ENCODE measurements around the gene USP48. TPM values are rescaled to one million over a fixed set of nuclear protein-coding genes. Genes with fewer than 3 reads are reported as not detected.

USP48 gene
- polyA plus RNA-seq, 2 donors = 14.4 to 18.4 TPM

DNA sequence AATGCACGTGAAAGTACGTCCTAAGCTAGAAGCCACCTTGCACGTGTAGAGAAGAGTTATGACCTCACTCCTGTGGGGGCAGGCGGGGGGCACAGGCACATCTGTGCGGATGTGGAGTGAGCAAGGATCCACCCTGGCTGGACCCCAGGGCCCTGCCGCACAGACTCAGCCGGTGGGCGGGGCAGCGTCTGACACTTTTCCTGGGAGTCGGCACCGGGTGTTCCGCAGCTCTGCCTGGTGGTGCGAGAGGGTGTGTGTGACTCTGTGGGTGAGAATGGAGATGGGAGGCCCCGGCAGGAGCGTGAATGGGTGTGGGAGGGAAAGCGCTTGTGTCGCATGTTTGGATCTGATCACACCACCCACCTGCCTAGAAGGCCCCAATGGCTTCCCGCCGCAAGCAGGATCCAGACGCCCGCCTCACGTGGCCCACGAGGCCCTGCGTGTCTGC lies 143.3 kb downstream of the USP48 start:
- Histone ChIP-seq H3K4me1 (ENCODE audit: control insufficient read depth in 2 of 2, insufficient read depth in 2 of 2, low read length in 1 of 2) (peaks cover 0 to 11% of the 10 kb centered on the region in 2 donors), H3K4me3 (ENCODE audit: low read depth in 1 of 2, low read length in 2 of 2) (no peak overlapping the region), H3K9me3 (ENCODE audit: control insufficient read depth in 2 of 2, insufficient read depth in 1 of 2, low read depth in 1 of 2, low read length in 1 of 2) (no peaks in the 10 kb centered on the region), H3K27ac (ENCODE audit: low read depth in 2 of 2, low read length in 1 of 2) (peak overlapping the region; percentile 74 to 77), H3K36me3 (ENCODE audit: control insufficient read depth in 2 of 2, insufficient read depth in 2 of 2, low read length in 1 of 2) (no peaks in the 10 kb centered on the region), H3K27me3 (ENCODE audit: control insufficient read depth in 1 of 2, insufficient read depth in 2 of 2, low read length in 2 of 2) (no peaks in the 10 kb centered on the region)
- 39 to 44% methylated on average over 24 of the region's 24 CpGs for WGBS, 2 donors

DNA sequence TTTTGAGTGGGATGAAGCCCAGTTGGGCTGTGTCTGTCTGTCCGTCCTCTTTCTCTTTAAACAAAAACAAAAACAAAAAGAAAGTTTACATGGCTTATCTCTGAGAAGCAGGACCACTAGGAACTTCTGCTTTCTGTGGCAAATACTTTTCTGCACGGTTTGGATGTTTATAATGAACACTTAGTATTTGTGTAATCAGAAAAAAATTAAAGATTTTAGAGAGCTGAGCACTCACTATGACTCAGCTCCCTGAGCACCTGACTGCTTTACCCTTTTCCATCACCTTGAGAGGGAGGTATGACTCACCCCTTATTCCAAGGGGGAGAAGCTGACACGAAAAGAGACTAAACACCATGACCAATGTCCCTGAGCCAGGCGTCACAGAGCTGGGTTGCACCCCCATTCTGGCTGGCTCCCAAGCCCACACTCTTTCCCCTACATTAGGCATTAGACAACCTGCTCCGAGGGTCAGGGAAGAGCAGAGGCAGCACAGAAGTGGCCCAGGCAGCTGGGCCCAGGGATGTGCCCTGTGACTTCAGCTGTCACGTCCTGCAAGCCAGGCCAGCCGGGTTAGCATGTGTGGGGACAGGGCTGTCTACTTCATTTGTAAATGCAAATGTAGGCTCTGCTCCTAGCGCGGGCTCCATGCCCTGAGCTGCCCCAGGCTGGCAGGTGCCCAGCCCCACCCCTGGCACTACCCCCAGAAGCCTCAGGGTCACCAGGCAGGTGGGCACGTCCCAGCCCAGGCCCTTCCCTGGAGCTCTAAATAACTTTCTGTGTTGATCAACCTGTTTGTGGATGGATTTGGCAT lies 144.2 kb downstream of the USP48 start:
- Histone ChIP-seq H3K36me3 (ENCODE audit: control insufficient read depth in 2 of 2, insufficient read depth in 2 of 2, low read length in 1 of 2) (no peaks in the 10 kb centered on the region), H3K4me3 (ENCODE audit: low read depth in 1 of 2, low read length in 2 of 2) (no peak overlapping the region), H3K27me3 (ENCODE audit: control insufficient read depth in 1 of 2, insufficient read depth in 2 of 2, low read length in 2 of 2) (no peaks in the 10 kb centered on the region), H3K9me3 (ENCODE audit: control insufficient read depth in 2 of 2, insufficient read depth in 1 of 2, low read depth in 1 of 2, low read length in 1 of 2) (no peaks in the 10 kb centered on the region), H3K4me1 (ENCODE audit: control insufficient read depth in 2 of 2, insufficient read depth in 2 of 2, low read length in 1 of 2) (peaks cover 2 to 17% of the 10 kb centered on the region in 2 donors), H3K27ac (ENCODE audit: low read depth in 2 of 2, low read length in 1 of 2) (peak overlapping the region; percentile 74 to 77)
- WGBS, 2 donors = 16 to 28% methylated on average over 10 of the region's 10 CpGs

DNA sequence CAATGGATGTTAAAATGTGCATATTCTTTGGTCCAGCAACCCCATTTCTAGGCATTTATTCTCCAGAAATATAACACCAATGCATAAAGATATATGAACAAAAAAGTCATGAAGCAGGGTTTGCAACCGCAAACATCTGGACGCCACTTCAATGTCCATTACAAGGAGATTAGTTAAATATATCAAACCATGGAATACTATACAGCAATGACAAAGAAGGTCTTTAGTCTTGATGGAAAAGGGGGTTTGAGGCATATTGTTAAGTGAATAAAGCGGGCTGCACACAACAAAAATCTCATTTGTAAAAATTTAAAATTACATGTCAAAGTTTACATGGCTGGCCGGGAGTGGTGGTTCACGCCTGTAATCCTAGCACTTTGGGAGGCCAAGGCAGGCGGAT lies 145.4 kb downstream of the USP48 start:
- Histone ChIP-seq H3K27me3 (ENCODE audit: control insufficient read depth in 1 of 2, insufficient read depth in 2 of 2, low read length in 2 of 2) (no peaks in the 10 kb centered on the region), H3K9me3 (ENCODE audit: control insufficient read depth in 2 of 2, insufficient read depth in 1 of 2, low read depth in 1 of 2, low read length in 1 of 2) (no peaks in the 10 kb centered on the region), H3K4me1 (ENCODE audit: control insufficient read depth in 2 of 2, insufficient read depth in 2 of 2, low read length in 1 of 2) (peaks cover 2 to 17% of the 10 kb centered on the region in 2 donors), H3K27ac (ENCODE audit: low read depth in 2 of 2, low read length in 1 of 2) (no peak overlapping the region), H3K36me3 (ENCODE audit: control insufficient read depth in 2 of 2, insufficient read depth in 2 of 2, low read length in 1 of 2) (no peaks in the 10 kb centered on the region), H3K4me3 (ENCODE audit: low read depth in 1 of 2, low read length in 2 of 2) (no peak overlapping the region)
- WGBS, 2 donors = 93 to 94% methylated on average over 6 of the region's 6 CpGs

DNA sequence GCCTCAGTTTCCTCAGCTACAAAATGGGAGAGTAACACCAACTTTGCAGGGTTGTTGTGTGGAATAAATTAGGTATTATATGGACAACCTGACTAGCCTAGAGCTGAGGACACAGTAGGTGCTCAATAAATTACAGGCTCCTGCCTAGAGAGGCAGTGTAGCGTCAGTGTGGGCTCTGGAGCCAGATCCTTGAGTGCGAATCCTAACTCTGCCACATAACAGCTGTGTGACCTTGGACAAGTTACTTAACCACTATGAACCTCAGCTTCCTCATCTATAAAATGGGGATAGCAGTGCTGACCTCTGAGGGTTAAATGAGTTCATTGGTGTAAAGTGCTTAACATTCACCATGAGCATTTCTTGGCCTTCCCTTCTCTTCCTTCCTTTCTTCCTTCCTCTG lies 146.9 kb downstream of the USP48 start:
- no peak overlapping the region for H3K27ac ChIP-seq (ENCODE audit: low read depth in 2 of 2, low read length in 1 of 2)
- no peaks in the 10 kb centered on the region for H3K9me3 ChIP-seq (ENCODE audit: control insufficient read depth in 2 of 2, insufficient read depth in 1 of 2, low read depth in 1 of 2, low read length in 1 of 2)
- H3K4me3 ChIP-seq (ENCODE audit: low read depth in 1 of 2, low read length in 2 of 2) = no peak overlapping the region
- 94 to 95% methylated on average over 2 of the region's 2 CpGs for WGBS, 2 donors
- no peaks in the 10 kb centered on the region for H3K36me3 ChIP-seq (ENCODE audit: control insufficient read depth in 2 of 2, insufficient read depth in 2 of 2, low read length in 1 of 2)
- peaks cover 2 to 17% of the 10 kb centered on the region in 2 donors for H3K4me1 ChIP-seq (ENCODE audit: control insufficient read depth in 2 of 2, insufficient read depth in 2 of 2, low read length in 1 of 2)
- H3K27me3 ChIP-seq (ENCODE audit: control insufficient read depth in 1 of 2, insufficient read depth in 2 of 2, low read length in 2 of 2) = no peaks in the 10 kb centered on the region

DNA sequence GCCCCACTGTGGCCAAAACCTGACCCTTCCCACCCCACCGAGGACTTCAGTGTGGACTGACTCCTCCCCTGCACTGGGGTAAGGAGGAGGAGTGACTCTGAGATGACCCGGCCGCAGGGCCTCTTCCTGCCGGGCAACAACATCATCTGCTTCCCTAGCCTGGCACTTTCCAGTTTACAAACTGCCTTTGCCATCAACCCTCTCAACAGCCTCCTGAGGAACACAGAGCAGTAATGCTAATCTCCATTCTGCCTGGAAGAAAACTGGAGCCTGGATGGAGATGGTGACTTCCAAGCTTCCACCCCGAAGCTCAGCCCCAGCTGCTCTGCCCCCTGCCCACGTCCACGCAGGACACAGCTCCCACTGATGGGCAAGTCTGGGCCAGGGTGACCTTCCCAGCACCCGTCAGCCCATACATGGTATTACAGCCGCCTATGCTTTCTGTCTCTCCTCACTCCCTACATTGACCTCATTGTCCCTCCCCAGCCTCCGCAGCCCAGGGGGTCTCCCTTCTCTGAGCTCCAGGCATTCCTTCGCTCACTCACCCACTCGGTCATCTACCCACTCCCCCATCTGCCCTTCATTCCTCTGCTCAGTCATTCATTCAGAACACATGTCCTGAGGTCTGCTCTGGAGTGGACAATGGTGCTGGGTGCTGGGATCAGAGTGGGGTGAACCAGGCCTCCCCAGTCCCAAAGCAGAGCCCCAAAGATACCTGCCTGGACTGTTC lies 148.0 kb downstream of the USP48 start:
- peaks cover 2 to 17% of the 10 kb centered on the region in 2 donors for H3K4me1 ChIP-seq (ENCODE audit: control insufficient read depth in 2 of 2, insufficient read depth in 2 of 2, low read length in 1 of 2)
- no peaks in the 10 kb centered on the region for H3K27me3 ChIP-seq (ENCODE audit: control insufficient read depth in 1 of 2, insufficient read depth in 2 of 2, low read length in 2 of 2)
- no peaks in the 10 kb centered on the region for H3K9me3 ChIP-seq (ENCODE audit: control insufficient read depth in 2 of 2, insufficient read depth in 1 of 2, low read depth in 1 of 2, low read length in 1 of 2)
- WGBS, 2 donors = 72 to 74% methylated on average over 12 of the region's 12 CpGs
- H3K27ac ChIP-seq (ENCODE audit: low read depth in 2 of 2, low read length in 1 of 2) = no peak overlapping the region
- no peaks in the 10 kb centered on the region for H3K36me3 ChIP-seq (ENCODE audit: control insufficient read depth in 2 of 2, insufficient read depth in 2 of 2, low read length in 1 of 2)
- H3K4me3 ChIP-seq (ENCODE audit: low read depth in 1 of 2, low read length in 2 of 2) = no peak overlapping the region

DNA sequence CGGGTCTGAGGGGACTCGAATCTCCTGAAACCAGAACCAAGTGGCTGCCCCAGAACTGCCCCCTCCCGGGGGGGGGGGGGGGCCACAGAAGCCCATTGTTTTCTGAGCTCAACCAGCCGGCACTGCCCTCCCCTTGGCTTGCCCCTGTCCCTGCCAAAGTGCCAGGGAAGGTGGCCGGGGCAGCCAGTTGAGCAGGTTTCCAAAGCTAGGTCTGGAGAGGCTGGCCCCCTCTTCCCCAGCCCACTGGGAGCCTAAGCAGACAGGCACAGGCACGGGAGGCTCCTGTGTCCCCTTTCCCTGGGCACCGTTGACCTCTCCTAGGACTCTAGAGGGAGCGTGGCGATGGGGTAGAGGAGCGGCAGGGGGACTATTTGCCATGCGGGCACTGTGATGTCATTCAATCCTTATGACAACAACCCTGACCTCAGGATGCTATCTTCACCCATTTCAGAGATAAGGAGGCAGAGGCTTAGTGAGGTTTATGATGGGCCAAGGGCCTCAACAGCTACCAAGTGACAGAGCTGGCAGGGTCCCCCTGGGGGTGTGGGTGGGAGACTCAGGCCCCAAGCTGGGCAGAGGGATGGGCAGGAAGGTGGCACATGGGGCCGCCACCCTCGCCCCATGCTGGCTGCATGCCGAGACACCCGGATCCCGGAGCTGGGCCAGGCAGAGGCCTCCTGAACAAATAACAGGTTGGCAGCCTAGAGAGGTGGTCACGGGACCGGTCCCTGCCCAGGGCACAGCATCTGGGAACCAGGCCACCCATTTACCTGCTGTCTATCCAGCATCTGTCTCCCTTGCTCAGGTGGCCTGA lies 148.8 kb downstream of the USP48 start:
- Histone ChIP-seq H3K36me3 (ENCODE audit: control insufficient read depth in 2 of 2, insufficient read depth in 2 of 2, low read length in 1 of 2) (no peaks in the 10 kb centered on the region), H3K4me1 (ENCODE audit: control insufficient read depth in 2 of 2, insufficient read depth in 2 of 2, low read length in 1 of 2) (peaks cover 2 to 11% of the 10 kb centered on the region in 2 donors), H3K4me3 (ENCODE audit: low read depth in 1 of 2, low read length in 2 of 2) (no peak overlapping the region), H3K27me3 (ENCODE audit: control insufficient read depth in 1 of 2, insufficient read depth in 2 of 2, low read length in 2 of 2) (no peaks in the 10 kb centered on the region), H3K9me3 (ENCODE audit: control insufficient read depth in 2 of 2, insufficient read depth in 1 of 2, low read depth in 1 of 2, low read length in 1 of 2) (no peaks in the 10 kb centered on the region), H3K27ac (ENCODE audit: low read depth in 2 of 2, low read length in 1 of 2) (no peak overlapping the region)
- 54 to 58% methylated on average over 17 to 18 of the region's 18 CpGs for WGBS, 2 donors

DNA sequence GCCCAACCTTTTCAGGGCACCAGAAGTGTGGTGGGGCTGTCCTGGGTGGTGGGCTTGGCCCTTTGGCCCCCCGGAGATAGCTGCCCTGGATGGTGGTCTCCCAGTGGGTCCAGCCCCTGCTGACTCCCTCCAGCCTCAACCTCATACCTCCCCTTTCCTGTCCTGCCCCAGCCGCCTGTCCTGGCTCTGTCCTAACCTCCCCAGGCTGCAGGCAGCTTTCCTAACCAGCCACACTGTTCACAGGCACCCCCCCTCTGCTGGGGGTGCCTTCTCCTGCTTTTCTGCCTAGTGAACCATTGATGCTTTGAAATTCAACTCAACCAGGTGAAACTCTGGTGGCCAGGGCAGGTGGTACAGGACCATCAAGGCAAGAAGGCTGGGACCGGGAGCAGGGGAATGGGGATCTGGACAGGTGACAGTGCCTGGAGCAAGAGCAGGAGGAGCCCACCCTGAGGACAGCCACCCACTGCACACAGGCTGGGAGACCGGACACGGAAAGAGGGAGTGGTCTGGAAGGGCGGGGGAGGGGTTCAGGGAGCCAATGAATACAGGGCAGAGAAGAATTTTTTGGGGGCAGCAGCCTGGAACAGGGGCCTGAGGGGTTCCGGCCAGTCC lies 149.7 kb downstream of the USP48 start:
- Histone ChIP-seq H3K27ac (ENCODE audit: low read depth in 2 of 2, low read length in 1 of 2) (no peak overlapping the region), H3K4me1 (ENCODE audit: control insufficient read depth in 2 of 2, insufficient read depth in 2 of 2, low read length in 1 of 2) (peaks cover 2 to 6% of the 10 kb centered on the region in 2 donors), H3K27me3 (ENCODE audit: control insufficient read depth in 1 of 2, insufficient read depth in 2 of 2, low read length in 2 of 2) (no peaks in the 10 kb centered on the region), H3K9me3 (ENCODE audit: control insufficient read depth in 2 of 2, insufficient read depth in 1 of 2, low read depth in 1 of 2, low read length in 1 of 2) (no peaks in the 10 kb centered on the region), H3K36me3 (ENCODE audit: control insufficient read depth in 2 of 2, insufficient read depth in 2 of 2, low read length in 1 of 2) (no peaks in the 10 kb centered on the region), H3K4me3 (ENCODE audit: low read depth in 1 of 2, low read length in 2 of 2) (no peak overlapping the region)
- WGBS, 2 donors = 77 to 78% methylated on average over 7 of the region's 7 CpGs

DNA sequence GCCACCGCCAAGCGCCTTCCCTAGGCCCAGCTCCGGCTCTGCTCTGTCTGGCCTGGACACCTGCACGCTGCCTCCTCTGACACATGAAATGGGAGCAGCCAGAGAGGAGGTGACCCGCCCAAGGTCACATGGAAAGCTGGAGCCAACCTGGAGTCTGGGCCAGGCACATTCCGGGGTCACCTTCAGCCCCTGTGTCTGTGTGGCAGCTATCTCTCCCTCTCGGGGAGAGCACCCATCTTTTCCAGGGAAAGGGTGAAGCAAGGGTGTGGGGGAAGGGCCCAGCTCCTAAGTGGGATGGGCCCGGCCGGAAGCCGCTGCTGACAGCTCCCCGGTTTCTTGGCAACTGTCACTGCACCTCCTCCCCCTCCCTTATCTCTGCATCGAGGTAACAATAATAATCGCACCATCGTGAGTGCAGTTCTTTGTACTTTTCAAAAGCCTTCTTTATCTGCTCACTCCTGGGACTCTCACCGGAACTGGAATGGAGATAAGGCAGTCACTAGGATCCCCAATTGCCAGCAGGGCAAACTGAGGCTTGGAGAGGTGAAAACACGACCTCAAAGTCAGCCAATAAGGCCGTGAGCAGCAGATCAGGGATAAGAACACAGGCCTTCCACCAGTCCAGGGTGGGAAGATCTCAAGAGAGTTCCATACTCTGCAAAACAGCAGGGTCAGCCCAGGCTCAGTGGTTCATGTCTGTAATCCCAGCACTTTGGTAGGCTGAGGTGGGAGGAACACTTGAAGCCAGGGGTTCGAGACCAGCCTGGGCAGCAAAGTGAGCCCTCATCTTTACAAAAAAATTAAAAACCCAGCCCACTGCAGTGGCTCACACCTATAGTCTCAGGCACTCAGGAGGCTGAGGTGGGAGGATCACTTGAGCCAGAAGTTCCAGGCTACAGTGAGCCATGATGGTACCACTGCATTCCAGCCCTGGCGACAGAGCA lies 150.7 kb downstream of the USP48 start:
- no peaks in the 10 kb centered on the region for H3K9me3 ChIP-seq (ENCODE audit: control insufficient read depth in 2 of 2, insufficient read depth in 1 of 2, low read depth in 1 of 2, low read length in 1 of 2)
- H3K27ac ChIP-seq (ENCODE audit: low read depth in 2 of 2, low read length in 1 of 2) = no peak overlapping the region
- H3K4me3 ChIP-seq (ENCODE audit: low read depth in 1 of 2, low read length in 2 of 2) = no peak overlapping the region
- peaks cover 2 to 8% of the 10 kb centered on the region in 2 donors for H3K4me1 ChIP-seq (ENCODE audit: control insufficient read depth in 2 of 2, insufficient read depth in 2 of 2, low read length in 1 of 2)
- no peaks in the 10 kb centered on the region for H3K27me3 ChIP-seq (ENCODE audit: control insufficient read depth in 1 of 2, insufficient read depth in 2 of 2, low read length in 2 of 2)
- H3K36me3 ChIP-seq (ENCODE audit: control insufficient read depth in 2 of 2, insufficient read depth in 2 of 2, low read length in 1 of 2) = no peaks in the 10 kb centered on the region
- 44 to 56% methylated on average over 19 of the region's 19 CpGs for WGBS, 2 donors
